Right atrium auricular region (tissue), 2 donors: ENCODE results near the gene CTNND2. TPM values are rescaled to one million over a fixed set of nuclear protein-coding genes. Genes with fewer than 3 reads are reported as not detected.

ENCODE experiments used
- DNase-seq: peaks from one replicate; pipeline ENCODE4 v3.0.0-alpha.2; 2019; ENCODE audit warnings: low spot score
- H3K27ac ChIP-seq, 2 donors: fragments of 200-600 bp; sonication (generic); 1 replicate in 1 of 2; 2 replicates in 1 of 2; pipeline ENCODE4 v1.5.1; 2016 to 2019
- H3K27me3 ChIP-seq, 2 donors: fragments of 200-600 bp; sonication (generic); one replicate each; pipeline versions ENCODE4 v1.5.1 to v1.6.0; 2017 to 2019
- H3K36me3 ChIP-seq: fragments of 200-600 bp; sonication (generic); one replicate; pipeline ENCODE4 v1.5.1; 2016
- H3K4me1 ChIP-seq, 2 donors: fragments of 200-600 bp; sonication (generic); one replicate each; pipeline versions ENCODE4 v1.5.1 to v1.6.0; 2017 to 2019
- H3K4me3 ChIP-seq, 2 donors: fragments of 200-600 bp; sonication (generic); 1 replicate in 1 of 2; 2 replicates in 1 of 2; pipeline ENCODE4 v1.5.1; 2017 to 2019; ENCODE audit warnings: mild to moderate bottlenecking in 1 of 2, moderate library complexity in 1 of 2
- H3K9me3 ChIP-seq, 2 donors: fragments of 200-600 bp; sonication (generic); one replicate each; pipeline ENCODE4 v1.5.1; 2019
- total RNA-seq, 2 donors: library from RNA; depleted of rRNA; stranded (reverse); fragments of >200 nt; gene quantifications; one replicate each; pipeline ENCODE4 v1.1.0, GENCODE V29; 2016
- TF ChIP-seq, protein P1 (sequence below), 2 donors: fragments of 200-600 bp; sonication (generic); IDR thresholded peaks; one replicate each; pipeline ENCODE4 v1.5.1; 2019; ENCODE audit warnings: antibody characterized with exemption in 2 of 2

Gene CTNND2
- total RNA-seq, 2 donors from 2014 or later = 8.6 to 9.0 TPM

DNA sequence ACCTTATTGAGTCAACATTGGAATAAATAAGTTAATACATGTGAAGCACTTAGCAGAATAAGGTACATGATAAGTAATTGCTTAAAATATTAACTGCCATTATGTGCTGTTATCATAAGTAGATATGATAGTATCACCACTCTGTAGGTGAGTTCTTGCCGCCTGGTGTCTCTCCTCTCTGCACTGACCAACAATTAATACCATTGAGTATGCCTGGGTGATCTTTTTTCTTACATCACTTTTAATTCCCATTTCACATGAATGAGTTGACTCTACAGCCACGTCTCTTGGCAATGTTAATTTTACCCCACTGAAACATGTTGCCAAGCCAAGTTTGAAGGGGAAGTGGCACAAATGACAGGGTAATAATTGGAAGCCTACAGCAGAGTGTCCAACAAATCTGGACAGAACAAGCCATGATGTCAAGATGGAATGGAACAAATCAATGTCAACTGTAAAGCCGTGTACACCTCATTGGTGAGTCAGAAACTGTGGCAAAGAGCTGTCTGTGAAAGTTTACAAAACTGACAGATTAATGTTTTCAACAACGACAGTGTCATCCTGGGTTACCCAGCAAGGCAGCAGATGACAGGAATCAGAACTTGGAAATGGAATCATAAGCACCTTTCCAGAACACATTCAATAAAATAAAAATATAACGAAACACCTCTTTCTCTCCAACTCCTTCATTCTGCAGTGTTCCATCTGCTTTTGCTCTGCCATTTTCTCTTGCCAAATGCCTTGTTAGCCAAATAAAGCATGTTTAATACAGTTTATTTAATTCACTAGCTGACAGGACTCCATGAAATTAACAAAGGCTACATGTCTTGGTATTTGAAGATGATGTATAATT lies 330.9 kb downstream of the CTNND2 start:
- H3K27me3 ChIP-seq = no peaks in the 10 kb centered on the region
- TF ChIP-seq, protein P1, sequence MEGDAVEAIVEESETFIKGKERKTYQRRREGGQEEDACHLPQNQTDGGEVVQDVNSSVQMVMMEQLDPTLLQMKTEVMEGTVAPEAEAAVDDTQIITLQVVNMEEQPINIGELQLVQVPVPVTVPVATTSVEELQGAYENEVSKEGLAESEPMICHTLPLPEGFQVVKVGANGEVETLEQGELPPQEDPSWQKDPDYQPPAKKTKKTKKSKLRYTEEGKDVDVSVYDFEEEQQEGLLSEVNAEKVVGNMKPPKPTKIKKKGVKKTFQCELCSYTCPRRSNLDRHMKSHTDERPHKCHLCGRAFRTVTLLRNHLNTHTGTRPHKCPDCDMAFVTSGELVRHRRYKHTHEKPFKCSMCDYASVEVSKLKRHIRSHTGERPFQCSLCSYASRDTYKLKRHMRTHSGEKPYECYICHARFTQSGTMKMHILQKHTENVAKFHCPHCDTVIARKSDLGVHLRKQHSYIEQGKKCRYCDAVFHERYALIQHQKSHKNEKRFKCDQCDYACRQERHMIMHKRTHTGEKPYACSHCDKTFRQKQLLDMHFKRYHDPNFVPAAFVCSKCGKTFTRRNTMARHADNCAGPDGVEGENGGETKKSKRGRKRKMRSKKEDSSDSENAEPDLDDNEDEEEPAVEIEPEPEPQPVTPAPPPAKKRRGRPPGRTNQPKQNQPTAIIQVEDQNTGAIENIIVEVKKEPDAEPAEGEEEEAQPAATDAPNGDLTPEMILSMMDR (IDR thresholded peaks at IDR 0.05) = no peak
- H3K4me3 ChIP-seq = no peak overlapping the region
- no peak overlapping the region for H3K27ac ChIP-seq
- H3K4me1 ChIP-seq = no peaks in the 10 kb centered on the region
- no peaks in the 10 kb centered on the region for H3K9me3 ChIP-seq
- DNase-seq = no peak
- no peaks in the 10 kb centered on the region for H3K36me3 ChIP-seq

DNA sequence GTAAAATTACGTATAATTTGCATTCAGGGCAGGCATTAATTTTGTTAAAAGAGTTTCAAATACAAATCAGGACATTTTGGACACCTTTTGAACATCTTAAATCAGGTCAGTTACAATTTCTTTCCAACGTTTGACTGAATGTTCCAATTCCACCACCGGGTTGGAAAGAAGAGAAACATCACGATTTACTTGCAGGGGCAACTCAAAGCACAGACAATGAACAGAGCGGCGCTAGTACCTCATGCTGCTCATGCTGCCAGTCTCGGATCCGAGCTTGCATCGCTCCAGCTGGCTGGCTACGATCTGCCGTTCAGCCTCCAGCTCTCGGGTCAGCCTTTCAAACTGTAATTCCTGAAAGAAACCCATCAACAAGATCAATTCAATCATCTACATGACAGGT lies 339.5 kb downstream of the CTNND2 start:
- no peaks in the 10 kb centered on the region for H3K4me1 ChIP-seq
- TF ChIP-seq, protein P1 (IDR thresholded peaks at IDR 0.05) = no peak
- no peak overlapping the region for H3K27ac ChIP-seq
- no peaks in the 10 kb centered on the region for H3K36me3 ChIP-seq
- no peak overlapping the region for H3K4me3 ChIP-seq
- DNase-seq = no peak
- H3K9me3 ChIP-seq = no peaks in the 10 kb centered on the region
- H3K27me3 ChIP-seq = no peaks in the 10 kb centered on the region

DNA sequence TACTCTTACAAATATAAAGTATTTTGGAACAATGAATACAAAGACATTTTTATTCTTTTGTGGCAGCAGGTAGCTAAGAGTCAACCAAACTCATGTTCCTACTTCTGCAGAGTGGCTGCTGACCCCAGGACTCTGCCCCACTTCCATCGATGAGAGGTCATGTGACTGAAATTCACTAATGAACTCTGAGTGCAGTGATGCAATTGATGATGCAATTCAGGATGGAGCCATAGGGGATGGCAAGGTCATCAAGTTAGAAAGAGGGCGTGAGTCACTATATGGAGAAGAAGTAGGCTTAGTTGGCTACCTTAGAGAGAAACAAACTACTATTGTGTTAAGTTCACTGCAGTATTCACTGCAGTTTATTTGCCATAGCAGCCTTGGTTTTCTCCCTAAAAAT lies 340.4 kb downstream of the CTNND2 start:
- H3K4me1 ChIP-seq = no peaks in the 10 kb centered on the region
- TF ChIP-seq, protein P1 (IDR thresholded peaks at IDR 0.05) = no peak

DNA sequence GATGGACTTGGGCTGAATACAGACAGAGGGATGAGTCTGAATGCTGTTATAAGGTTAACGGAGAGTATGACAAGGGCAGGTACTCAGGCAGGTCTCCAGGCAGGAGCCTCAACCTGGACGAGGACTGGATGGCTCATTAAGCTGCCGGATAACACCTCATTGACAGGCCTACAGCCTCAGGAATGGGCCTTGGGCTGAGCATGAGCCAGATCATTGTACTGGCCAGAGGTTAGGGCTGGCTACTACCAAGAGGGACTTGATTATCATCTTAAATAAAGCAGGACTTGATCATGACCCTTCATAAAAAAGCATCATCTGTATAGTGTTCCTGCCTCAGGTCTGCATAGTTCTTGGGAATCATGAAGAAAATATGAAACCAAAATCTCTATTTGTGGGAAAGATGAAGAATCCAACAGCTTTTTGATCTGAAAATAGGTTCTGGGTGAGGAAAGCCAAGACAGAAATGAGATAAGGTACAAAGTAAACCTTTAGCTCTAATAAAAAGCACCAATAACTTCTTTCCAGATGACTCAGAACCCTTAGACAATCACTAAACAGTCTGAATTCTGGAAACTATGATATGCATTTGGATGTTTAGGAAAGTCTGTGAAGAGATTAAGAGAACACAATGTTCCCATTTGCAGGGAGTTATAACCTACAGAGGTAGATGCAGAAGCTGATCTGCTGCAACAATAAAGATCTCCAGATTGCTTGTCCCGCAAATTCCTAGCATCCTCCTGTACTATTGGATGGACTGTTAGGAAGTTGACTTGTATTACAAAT lies 343.1 kb downstream of the CTNND2 start:
- no peaks in the 10 kb centered on the region for H3K4me1 ChIP-seq
- H3K27ac ChIP-seq = no peak overlapping the region
- H3K9me3 ChIP-seq = no peaks in the 10 kb centered on the region
- H3K4me3 ChIP-seq = no peak overlapping the region
- no peak for DNase-seq
- H3K36me3 ChIP-seq = no peaks in the 10 kb centered on the region
- TF ChIP-seq, protein P1 (IDR thresholded peaks at IDR 0.05) = no peak
- H3K27me3 ChIP-seq = no peaks in the 10 kb centered on the region

More for the DNA sequence above, 340.4 kb downstream of the CTNND2 start:
- no peak for DNase-seq
- Histone ChIP-seq H3K36me3 (no peaks in the 10 kb centered on the region), H3K9me3 (no peaks in the 10 kb centered on the region), H3K4me3 (no peak overlapping the region), H3K27me3 (no peaks in the 10 kb centered on the region), H3K27ac (no peak overlapping the region)

DNA sequence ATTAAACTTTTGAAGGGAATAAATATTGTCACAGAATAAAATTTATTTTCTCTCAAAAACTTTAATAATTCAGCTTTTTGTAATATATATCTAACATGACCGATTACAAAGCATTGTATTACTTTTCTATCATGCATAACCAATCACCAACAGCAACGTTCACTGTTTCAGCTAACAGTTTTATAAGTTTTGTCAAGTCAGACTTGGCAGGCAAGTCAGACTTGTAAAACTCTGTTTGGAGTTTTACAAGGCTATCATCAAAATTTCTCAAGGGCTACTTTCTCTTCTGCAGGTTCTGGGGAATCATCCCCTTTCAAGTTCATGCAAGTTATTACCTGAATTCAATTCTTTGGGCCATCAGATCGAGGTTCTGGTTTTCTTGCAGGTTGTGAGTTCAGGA lies 347.2 kb downstream of the CTNND2 start:
- TF ChIP-seq, protein P1 (IDR thresholded peaks at IDR 0.05) = no peak
- Histone ChIP-seq H3K27ac (no peak overlapping the region), H3K36me3 (no peaks in the 10 kb centered on the region), H3K4me1 (no peaks in the 10 kb centered on the region), H3K9me3 (no peaks in the 10 kb centered on the region), H3K27me3 (no peaks in the 10 kb centered on the region), H3K4me3 (no peak overlapping the region)
- DNase-seq = no peak
